NCI-H2227 (cell line): ENCODE data around the gene OR6V1.
"Not testable (repeated sequence)": the region's sequence is repeated elsewhere in the genome, so short reads cannot be mapped to it uniquely, and the experiment has no call there.

ENCODE experiments used
- DNase-seq: peaks from one replicate; lab custom pipeline; 2025; ENCODE audit not compliant: unreplicated experiment; lab: John Stamatoyannopoulos, UW

OR6V1 gene

GRCh38 chr7:143042790-143043271 lies 9.3 kb upstream of the OR6V1 start:
- DNase-seq: no peak

GRCh38 chr7:143043391-143043790 lies 8.8 kb upstream of the OR6V1 start:
- no peak for DNase-seq

- DNase-seq: no peak
Measured at GRCh38 chr7:143046426-143046851, 5.7 kb upstream of the OR6V1 start.

GRCh38 chr7:143047326-143047725 lies 4.8 kb upstream of the OR6V1 start:
- no peak for DNase-seq

GRCh38 chr7:143048827-143049226 lies 3.3 kb upstream of the OR6V1 start:
- no peak for DNase-seq

GRCh38 chr7:143049362-143049761 lies 2.8 kb upstream of the OR6V1 start:
- no peak for DNase-seq

- DNase-seq: no peak
Measured at GRCh38 chr7:143050931-143051330, 1.2 kb upstream of the OR6V1 start.

GRCh38 chr7:143054621-143055020 lies 2.5 kb downstream of the OR6V1 start:
- DNase-seq: no peak

- no peak for DNase-seq
Measured at GRCh38 chr7:143055754-143056153, 3.6 kb downstream of the OR6V1 start.

GRCh38 chr7:143063741-143064140 lies 11.6 kb downstream of the OR6V1 start:
- no peak for DNase-seq

- no peak for DNase-seq
Measured at GRCh38 chr7:143068446-143068845, 16.3 kb downstream of the OR6V1 start.

GRCh38 chr7:143069912-143070500 lies 17.9 kb downstream of the OR6V1 start:
- no peak for DNase-seq

GRCh38 chr7:143073556-143073955 lies 21.4 kb downstream of the OR6V1 start:
- DNase-seq: no peak

- no peak for DNase-seq
Measured at GRCh38 chr7:143074141-143074540, 22.0 kb downstream of the OR6V1 start.

GRCh38 chr7:143085109-143085508 lies 33.0 kb downstream of the OR6V1 start:
- no peak for DNase-seq

- not testable (repeated sequence) for DNase-seq
Measured at GRCh38 chr7:143085610-143086009, 33.5 kb downstream of the OR6V1 start.

GRCh38 chr7:143088549-143089231 lies 36.5 kb downstream of the OR6V1 start:
- not testable (repeated sequence) for DNase-seq

GRCh38 chr7:143096146-143096545 lies 44.0 kb downstream of the OR6V1 start:
- DNase-seq: no peak

- not testable (repeated sequence) for DNase-seq
Measured at GRCh38 chr7:143099579-143099978, 47.4 kb downstream of the OR6V1 start.
